NCI-H1105 treated with DMSO at 0.1 percent for 48 hours (cell line): ENCODE measurements around the gene GABRG3.
"Not testable (repeated sequence)": the region's sequence is repeated elsewhere in the genome, so short reads cannot be mapped to it uniquely, and the experiment has no call there.

Experiments used
- DNase-seq: peaks from one replicate; lab custom pipeline; 2025; lab: John Stamatoyannopoulos, UW

GABRG3 gene

GRCh38 chr15:27341780-27342343, 370.9 kb downstream of the GABRG3 start:
- DNase-seq = no peak

- no peak for DNase-seq
These were observed 372.0 kb downstream of the GABRG3 start for GRCh38 chr15:27342991-27343390.

GRCh38 chr15:27352136-27352535, 381.2 kb downstream of the GABRG3 start:
- DNase-seq = no peak

GRCh38 chr15:27353856-27354255, 382.9 kb downstream of the GABRG3 start:
- DNase-seq = no peak

- no peak for DNase-seq
These were observed 387.9 kb downstream of the GABRG3 start for GRCh38 chr15:27358751-27359434.

GRCh38 chr15:27359586-27359985, 388.6 kb downstream of the GABRG3 start:
- no peak for DNase-seq

GRCh38 chr15:27360316-27360715, 389.3 kb downstream of the GABRG3 start:
- DNase-seq = no peak

GRCh38 chr15:27361438-27361837, 390.5 kb downstream of the GABRG3 start:
- DNase-seq = no peak

GRCh38 chr15:27365456-27365855, 394.5 kb downstream of the GABRG3 start:
- DNase-seq = no peak

GRCh38 chr15:27377391-27377790, 406.4 kb downstream of the GABRG3 start:
- not testable (repeated sequence) for DNase-seq

- no peak for DNase-seq
These were observed 411.5 kb downstream of the GABRG3 start for GRCh38 chr15:27382361-27383025.

- no peak for DNase-seq
These were observed 412.7 kb downstream of the GABRG3 start for GRCh38 chr15:27383726-27384125.

GRCh38 chr15:27392163-27392562, 421.2 kb downstream of the GABRG3 start:
- DNase-seq = no peak

GRCh38 chr15:27396521-27396920, 425.5 kb downstream of the GABRG3 start:
- DNase-seq = no peak

GRCh38 chr15:27396996-27397395, 426.0 kb downstream of the GABRG3 start:
- DNase-seq = no peak

GRCh38 chr15:27398631-27399161, 427.7 kb downstream of the GABRG3 start:
- DNase-seq = peak; percentile 29

- peak; percentile 53 for DNase-seq
These were observed 428.3 kb downstream of the GABRG3 start for GRCh38 chr15:27399241-27399640.

GRCh38 chr15:27401471-27401870, 430.5 kb downstream of the GABRG3 start:
- DNase-seq = no peak

GRCh38 chr15:27408428-27408827, 437.4 kb downstream of the GABRG3 start:
- DNase-seq = no peak

- DNase-seq = no peak
These were observed 440.1 kb downstream of the GABRG3 start for GRCh38 chr15:27410996-27411605.

- DNase-seq = no peak
These were observed 441.4 kb downstream of the GABRG3 start for GRCh38 chr15:27412415-27412814.

- DNase-seq = no peak
These were observed 443.3 kb downstream of the GABRG3 start for GRCh38 chr15:27414168-27414870.
